ENCODE data around the gene RPL21.
A peak's percentile ranks its signal among the peaks of the same experiment; 100 is the strongest.
"Not testable (repeated sequence)": the region's sequence is repeated elsewhere in the genome, so short reads cannot be mapped to it uniquely, and the experiment has no call there.

RPL21 gene

DNA sequence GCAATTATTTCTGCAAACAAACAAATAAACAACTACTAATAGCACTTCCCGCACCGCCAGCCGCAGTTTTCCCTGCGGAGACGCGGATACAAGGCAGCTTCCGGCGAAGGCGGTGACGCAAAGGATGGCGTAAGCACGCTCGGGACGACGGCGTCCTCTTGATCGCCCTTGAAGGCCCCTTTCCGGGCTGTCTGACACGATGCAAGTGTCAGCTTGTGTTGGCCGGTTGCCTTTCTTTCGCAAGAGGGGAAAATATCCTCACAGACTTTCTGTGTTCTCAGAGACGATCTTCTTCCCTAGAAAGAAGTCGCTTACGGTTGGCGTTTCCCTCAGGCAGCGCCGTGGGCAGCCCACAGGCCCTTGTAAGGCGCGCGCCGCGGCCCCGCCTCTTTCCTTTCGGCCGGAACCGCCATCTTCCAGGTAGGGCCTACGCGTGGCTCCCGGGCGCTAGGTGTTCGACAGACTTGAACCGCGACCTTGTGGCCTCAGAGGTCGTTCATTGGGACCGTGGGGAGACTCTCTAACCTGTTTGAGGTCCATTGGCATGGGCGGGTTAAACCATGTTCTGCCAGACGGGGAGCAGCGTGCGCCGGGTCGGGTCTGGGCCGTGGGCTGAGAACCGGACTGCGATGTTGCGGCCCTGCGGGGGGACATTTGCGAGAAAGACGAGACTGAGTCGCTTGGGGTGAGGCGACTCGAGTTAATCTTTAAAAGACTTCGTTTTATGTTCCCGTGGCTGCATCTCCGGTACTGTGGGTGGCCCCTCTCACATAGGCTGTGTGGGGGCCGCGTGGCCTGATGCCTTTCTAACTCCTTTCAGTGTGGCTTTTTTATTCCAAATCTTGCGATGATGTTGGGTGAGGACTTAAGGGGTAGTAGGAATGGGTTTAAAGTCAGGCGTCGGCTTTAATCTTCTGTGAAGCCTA lies at the start of gene RPL21:
TSS of gene RPL21 (plus strand) at position 393 of the 926 bp plus-strand sequence. CDS start 2,219 bp downstream, outside the sequence.
- DNase-seq (ENCODE audit: low read depth in 3 of 3) = peak; percentile 81 to 88 (median 85)

DNA sequence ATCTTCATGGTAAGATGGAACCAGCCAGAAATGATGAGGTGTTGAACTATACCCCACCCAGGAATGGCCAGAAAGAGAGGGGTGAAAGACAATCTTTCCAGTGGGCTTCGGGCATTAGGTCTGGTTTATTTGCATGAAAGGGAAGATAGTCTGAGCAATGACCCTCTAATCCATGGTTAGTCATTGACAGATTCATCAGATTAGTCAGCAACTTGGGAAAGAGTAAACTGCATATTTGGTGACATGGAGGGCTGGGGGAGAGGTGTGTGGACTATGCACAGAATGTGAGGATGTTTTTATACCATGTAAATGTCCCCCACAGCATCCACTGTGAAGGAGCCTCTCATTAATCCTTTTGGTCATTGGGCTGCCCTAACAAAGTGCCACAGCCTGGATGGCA lies 49.7 kb upstream of the RPL21 start:
- no peak for DNase-seq (ENCODE audit: low read depth in 3 of 3)

DNA sequence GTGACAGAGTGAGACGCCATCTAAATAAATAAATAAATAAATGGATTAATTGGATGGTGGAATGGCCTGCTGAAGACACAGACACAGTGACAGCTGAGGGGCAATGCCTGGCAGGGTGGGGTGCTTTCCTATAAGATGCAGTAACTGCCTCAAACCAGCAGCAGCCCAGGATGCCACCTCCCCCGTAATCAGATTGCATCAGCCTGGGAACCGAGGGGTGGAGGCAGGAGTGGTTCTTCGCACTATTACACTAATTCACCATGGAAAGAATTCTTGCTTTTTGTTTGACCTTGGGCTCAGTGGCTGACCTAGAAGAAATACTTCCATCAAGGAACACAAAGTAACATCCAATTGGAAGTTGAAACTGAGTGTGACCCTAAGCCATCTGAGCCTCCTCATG lies 48.2 kb upstream of the RPL21 start:
- no peak for DNase-seq (ENCODE audit: low read depth in 3 of 3)

DNA sequence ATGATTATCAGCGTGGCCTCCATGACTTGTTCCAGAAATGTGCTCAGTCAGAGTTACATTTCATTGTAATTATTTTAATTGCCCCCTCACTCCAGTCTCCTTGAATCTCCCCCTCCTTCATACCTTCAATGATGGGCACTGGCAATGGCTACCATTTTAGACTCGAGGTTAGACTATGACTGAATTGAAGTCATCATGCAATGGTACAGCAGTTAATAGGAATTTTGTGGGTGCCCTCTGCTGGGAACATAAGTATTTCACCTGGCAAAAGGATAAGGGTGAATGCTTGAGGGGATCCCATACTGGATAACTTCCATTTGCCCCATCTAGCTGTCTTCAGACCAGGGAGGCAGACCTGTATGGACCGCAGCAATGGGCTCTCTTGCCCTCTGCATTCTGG lies 47.5 kb upstream of the RPL21 start:
- no peak for DNase-seq (ENCODE audit: low read depth in 3 of 3)

DNA sequence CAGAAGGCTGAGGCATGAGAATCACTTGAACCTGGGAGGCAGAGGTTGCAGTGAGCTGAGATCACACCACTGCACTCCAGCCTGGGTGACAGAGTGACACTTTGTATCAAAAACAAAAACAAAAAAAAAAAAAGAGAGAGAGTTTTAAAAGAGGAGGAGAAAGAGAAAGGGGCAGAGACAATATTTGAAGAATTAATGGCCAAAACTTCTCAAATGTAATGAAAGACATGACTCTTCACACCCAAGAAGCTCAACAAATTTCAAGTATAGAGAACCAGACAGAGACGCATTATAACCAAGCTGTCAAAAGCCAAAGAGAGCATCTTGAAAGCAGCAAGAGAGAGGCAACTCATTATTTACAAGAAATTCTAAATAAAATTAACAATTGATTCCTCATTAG lies 42.8 kb upstream of the RPL21 start:
- DNase-seq (ENCODE audit: low read depth in 3 of 3) = no peak

DNA sequence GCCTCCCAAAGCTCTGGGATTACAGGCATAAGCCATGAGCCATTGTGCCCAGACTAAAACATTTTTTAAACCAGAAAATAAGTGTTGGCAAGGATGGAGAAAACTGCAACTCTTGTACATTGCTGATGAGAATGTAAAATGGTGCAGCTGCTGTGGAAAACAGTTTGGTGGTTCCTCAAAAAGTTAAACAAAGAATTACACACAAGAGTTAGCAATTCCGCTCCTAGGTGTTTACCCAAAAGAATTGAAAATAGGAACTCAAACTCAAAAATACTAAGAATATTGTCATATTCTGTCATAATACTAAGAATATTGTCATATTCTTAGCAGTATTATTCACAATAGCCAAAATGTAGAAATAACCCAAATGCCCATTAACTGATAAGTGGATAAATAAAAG lies 40.1 kb upstream of the RPL21 start:
- DNase-seq (ENCODE audit: low read depth in 3 of 3) = no peak

DNA sequence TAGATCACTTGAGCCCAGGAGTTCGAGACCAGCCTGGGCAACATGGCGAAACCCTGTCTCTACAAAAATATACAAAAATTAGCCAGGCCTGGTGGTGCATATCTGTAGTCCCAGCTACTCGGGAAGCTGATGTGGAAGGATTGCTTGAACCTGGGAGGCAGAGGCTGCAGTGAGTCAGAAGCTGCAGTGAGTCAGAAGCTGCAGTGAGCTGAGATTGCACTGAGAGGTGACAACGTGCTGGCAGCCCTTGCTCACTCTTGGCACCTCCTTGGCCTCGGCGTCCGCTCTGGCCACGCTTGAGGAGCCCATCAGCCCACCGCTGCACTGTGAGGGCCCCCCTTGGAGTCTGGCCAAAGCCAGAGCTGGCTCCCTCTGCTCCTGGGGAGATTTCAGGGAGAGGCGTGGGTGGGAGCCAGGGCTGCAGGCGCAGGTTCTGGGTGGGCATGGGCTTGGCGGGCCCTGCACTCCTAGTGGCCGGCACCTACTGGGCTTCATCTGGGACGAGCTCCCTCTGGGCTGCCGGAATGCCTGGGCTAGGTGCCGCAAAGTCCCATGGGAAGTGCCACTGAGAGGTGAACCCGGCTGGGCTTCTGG lies 39.5 kb upstream of the RPL21 start:
- no peak for DNase-seq (ENCODE audit: low read depth in 3 of 3)

DNA sequence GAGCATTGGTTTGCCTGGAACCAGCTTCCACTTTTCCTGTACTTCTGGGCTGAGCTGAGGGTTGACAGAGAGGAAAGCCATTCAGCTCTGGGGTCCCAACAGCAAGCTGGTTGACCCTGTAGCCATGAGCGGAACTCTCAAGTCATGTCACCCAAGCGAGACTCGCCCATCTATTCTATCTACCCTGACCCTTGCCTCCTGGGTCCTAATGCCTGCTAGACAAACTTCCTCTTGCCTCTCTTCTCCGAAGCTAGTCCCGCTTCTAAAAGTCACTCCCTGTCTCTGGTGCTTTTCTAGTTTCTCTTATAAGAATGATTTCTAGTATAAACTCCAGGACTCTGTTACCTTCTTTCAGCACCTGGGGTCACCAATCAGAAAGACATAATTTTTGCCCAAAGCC lies 38.0 kb upstream of the RPL21 start:
- not testable (repeated sequence) for DNase-seq (ENCODE audit: low read depth in 3 of 3)

DNA sequence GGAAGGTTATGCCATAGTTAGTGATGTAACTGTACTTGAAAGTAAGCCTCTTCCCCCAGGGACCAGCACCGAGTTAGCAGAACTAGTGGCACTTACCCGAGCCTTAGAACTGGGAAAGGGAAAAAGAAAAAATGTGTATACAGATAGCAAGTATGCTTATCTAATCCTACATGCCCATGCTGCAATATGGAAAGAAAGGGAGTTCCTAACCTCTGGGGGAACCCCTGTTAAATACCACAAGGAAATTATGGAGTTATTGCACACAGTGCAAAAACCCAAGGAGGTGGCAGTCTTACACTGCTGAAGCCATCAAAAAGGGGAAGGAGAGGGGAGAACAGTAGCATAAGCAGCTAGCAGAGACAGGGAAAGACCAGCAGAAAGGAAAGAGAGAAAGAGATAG lies 33.6 kb upstream of the RPL21 start:
- not testable (repeated sequence) for DNase-seq (ENCODE audit: low read depth in 3 of 3)

DNA sequence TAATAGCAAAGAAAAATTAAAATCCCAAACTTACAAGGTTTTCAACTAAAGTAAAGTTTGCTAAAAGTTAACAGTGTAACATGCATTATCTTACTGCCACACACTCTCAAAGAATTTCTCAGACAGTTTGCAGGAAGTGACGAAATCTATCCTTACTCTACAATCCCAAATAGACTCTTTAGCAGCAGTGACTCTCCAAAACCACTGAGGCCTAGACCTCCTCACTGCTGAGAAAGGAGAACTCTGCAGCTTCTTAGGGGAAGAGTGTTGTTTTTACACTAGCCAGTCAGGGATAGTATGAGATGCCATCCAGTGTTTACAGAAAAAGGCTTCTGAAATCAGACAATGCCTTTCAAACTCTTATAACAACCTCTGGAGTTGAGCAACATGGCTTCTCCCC lies 32.5 kb upstream of the RPL21 start:
- not testable (repeated sequence) for DNase-seq (ENCODE audit: low read depth in 3 of 3)

DNA sequence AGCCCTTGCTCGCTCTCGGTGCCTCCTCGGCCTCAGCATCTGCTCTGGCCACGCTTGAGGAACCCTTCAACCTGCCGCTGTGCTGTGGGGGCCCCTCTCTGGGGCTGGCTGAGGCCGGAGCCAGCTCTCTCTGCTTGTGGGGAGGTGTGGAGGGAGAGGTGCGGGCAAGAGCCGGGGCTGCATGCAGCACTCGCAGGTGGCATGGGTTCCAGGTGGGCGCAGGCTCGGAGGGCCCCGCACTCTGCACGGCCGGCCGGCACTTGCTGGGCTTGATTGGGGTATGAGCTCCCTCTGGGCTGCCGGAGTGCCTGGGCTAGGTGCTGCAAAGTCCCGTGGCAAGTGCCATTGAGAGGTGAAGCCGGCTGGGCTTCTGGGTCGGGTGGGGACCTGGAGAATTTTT lies 31.7 kb upstream of the RPL21 start:
- DNase-seq (ENCODE audit: low read depth in 3 of 3) = no peak

DNA sequence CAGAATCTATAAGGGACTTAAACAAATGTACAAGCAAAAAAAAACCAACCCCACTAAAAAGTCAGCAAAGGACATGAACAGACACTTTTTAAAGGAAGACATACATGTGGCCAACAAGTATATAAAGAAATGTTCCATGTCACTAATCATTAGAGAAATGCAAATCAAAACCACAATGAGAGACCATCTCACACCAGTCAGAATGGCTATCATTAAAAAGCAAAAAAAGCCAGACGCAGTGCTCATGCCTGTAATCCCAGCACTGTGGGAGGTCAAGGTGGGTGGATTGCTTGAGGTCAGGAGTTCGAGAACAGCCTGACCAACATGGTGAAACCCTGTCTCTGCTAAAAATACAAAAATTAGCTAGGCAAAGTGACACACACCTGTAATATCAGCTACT lies 29.3 kb upstream of the RPL21 start:
- DNase-seq (ENCODE audit: low read depth in 3 of 3) = not testable (repeated sequence)

DNA sequence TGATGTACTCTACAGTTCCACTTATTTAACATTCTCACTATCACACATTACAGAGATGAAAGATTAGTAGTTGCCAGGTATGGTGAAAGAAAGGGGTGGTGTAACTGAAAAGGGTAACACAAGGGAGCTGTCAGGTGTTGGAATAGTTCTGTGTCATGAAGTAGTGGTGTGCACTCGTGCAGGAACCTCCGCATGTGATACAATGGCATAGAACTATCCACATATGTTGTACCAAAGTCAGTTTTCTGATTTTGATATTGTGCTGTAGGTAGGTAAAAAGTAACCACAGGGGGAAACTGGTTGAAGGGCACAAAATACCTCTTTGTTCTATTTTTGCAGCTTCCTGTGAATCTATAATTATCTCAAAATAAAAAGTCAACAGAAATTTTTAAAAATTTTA lies 24.4 kb upstream of the RPL21 start:
- DNase-seq (ENCODE audit: low read depth in 3 of 3) = no peak

DNA sequence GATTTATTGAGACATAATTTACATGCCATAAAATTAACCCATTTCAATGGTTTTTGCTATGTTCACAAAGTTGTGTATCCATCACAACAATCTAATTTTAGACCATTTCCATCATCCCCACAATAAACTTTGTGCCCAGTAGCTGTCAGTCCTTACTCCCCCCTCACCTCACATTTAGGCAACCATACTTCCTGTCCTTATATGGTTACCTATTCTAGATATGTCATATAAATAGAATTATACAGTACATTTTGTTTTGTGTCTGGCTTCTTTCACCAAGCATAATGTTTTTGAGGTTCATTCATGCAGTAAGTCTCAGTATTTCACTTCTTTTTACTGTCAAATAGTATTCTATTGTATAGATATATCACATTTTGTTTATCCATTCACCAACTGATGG lies 23.2 kb upstream of the RPL21 start:
- DNase-seq (ENCODE audit: low read depth in 3 of 3) = no peak

DNA sequence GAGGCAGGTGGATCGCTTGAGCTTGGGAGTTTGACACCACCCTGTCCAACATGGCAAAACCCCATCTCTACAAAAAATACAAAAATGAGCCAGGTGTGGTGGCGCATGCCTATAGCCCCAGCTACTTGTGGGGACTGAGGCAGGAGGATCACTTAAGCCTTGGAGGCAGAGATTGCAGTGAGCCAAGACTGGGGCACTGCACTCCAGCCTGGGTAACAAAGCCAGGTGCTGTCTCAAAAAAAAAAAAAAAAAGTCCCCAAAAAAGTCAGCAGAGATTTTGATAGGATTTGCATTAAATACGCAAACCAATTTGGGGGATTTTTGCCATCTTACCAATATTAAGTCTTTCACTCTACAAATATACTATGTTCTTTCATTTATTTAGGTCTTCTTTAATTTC lies 21.7 kb upstream of the RPL21 start:
- no peak for DNase-seq (ENCODE audit: low read depth in 3 of 3)

DNA sequence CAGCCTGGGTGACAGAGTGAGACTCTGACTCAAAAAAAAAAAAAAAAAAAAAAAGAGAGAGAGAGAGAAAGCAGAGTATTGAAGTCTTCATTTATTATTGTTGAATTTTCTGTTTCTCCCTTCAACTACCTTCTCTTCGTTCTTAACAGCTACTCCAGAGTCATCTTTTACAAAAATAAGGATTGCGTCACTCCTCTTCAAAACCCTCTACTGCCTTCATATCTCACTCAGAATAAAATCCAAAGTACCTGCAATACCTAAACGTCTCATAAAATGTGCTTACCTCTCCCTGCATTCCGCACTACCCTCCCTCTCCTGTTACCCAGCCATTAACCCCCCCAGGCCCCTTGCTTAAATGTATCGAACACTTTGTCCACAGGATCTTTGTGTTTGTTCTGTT lies 17.4 kb upstream of the RPL21 start:
- DNase-seq (ENCODE audit: low read depth in 3 of 3) = no peak

DNA sequence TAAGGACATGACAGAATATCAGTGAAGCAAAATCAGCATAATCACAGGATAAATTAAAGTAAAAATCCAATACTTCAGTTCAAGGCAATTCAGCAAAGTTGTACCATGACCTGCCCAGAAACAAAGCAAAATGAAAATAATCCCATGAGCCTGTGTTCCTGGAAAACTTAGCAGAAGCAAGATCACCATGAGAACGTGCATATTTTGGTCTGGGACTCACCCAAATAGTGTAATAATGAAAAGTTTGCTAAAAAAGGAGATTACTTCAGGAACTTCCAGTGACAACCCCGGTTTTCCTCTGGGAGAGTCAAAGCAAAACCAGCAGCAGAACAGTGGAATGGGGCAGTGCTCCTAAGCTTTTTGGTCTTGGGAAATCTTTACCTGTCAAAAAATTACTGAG lies 14.9 kb upstream of the RPL21 start:
- DNase-seq (ENCODE audit: low read depth in 3 of 3) = no peak

DNA sequence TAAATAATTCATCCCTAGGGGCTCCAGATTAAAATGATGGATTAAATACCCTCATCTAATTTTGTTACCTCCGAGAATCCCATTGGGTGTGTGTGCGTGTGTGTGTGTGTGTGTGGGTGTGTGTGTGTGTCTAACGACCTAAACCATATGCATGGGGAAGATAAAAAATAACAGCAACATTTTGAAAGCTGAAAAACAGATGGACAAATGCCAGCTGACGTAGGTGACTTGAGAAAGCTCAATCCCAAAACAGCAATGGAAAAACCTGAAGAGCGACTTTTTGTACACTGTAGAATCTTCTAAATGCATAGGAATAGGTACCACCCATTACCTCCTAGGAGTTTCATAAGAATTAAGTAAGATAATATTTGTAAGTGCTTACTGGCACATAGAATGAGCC lies 8.7 kb upstream of the RPL21 start:
- no peak for DNase-seq (ENCODE audit: low read depth in 3 of 3)

DNA sequence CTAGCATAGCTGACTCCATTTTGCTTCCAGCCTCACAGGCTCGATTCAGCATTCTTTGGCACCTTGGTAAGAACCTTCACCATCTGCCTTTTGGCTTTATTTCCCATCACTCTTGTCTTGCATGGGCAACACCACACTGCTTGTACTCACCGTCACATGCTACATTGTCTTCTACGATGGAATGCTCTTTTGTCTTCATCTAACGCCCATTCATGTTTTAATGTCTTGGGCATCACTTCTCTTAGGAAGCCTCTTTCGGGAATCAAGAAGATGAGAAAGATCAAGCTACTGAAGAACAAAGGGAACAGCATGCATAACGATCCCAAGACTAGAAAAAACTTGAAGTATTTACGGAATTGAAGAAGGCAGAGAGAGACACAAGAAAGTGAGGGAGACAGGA lies 5.7 kb upstream of the RPL21 start:
- DNase-seq (ENCODE audit: low read depth in 3 of 3) = no peak

DNA sequence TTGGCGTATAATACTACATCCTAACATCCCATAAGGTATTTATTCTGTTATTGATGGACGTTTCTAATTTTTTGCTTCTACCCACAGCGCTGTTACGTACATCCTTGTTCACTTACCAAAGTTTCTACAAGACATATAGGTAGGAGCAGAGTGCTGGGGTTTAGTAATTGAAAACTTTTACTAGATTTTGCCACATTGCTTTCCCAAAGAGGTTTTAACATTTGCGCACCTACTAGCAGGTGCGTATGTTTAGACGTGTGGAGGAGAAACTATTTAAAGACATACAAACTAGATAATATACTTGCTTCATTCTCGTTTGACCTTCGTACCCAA lies 559 bp upstream of the RPL21 start:
- no peak for DNase-seq (ENCODE audit: low read depth in 3 of 3)

DNA sequence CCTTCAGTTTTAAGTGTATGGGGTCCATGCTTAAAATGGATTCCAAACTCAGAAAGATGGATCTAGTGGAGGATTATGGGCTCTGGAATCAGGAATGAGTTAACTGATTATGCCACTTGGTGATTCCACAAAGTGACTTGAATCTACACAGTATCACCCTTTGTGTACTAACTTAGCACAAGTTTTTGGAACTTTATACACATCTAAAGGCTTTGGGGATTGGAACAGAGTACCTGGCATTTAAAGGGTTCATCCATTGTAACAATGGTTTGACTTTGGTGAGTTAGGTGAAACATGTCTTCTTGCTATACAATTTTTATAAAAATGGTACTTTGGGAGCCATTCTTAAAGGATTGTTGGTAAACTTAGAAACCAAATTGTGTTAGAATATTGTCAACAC lies 1.1 kb downstream of the RPL21 start:
- no peak for DNase-seq (ENCODE audit: low read depth in 3 of 3)

DNA sequence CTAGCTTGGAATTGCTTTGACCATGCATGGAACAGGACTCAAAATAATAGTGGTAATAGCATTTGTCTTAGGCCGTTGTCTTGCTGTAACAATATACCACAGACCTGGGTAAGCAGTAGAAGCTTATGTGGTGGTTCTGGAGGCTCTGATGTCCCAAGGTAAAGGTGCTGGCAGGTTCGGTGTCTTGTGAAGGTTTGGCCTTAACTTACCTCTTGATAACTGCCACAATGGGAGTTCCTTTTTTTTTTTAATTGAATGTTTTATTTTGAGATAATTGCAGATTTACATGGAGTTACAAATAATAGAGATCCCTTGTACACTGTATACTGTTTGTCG lies 5.8 kb downstream of the RPL21 start:
- no peak for DNase-seq (ENCODE audit: low read depth in 3 of 3)

DNA sequence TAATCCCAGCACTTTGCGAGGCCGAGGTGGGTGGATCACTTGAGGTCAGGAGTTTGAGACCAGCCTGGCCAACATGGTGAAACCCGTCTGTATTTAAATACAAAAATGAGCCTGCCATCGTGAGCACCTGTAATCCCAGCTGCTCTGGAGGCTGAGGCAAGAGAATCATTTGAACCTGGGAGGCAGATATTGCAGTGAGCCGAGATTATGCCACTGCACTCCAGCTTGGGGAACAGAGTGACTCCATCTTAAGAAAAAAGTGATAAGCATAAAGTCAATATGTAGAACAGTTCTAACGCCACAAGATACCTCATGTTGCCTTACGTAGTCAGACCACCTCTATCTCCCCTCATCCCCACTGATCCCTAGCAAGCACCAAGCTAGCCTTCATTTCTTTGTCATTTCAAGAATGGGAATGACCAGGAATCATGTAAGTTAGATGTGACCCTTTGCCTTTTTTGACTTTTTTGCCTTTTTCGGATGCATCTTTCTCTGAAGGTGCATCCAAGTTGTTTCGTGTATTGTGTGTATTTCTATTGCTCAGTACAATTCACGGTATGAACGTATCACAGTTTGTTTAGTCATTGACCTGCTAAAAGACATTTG lies 6.4 kb downstream of the RPL21 start:
- DNase-seq (ENCODE audit: low read depth in 3 of 3) = no peak
